PC-9 (cell line): ENCODE data around the gene ACE2. TPM values are rescaled to one million over a fixed set of nuclear protein-coding genes. Genes with fewer than 3 reads are reported as not detected.

ENCODE experiments used
- BruUV-seq: library from RNA; stranded (reverse); fragments of 400-500 nt; replicated peaks from 2 replicates; lab custom pipeline; 2021; lab: Mats Ljungman, UMichigan
- CTCF ChIA-PET: fragments of 300-600 bp; sonication (Branson Sonifier 250); formaldehyde crosslinking; loops from one replicate; lab custom pipeline; 2022; ENCODE audit warnings: antibody characterized with exemption; lab: Charles Lee
- POLR2A ChIA-PET: fragments of 300-600 bp; sonication (Branson Sonifier 250); formaldehyde crosslinking; loops from one replicate; lab custom pipeline; 2022; ENCODE audit warnings: antibody characterized with exemption; ENCODE audit not compliant: unreplicated experiment; lab: Charles Lee
- DNase-seq, 2 experiments: peaks; one replicate each; pipeline versions ENCODE4 v3.0.0 to v3.0.0-alpha.2; 2015 to 2022; ENCODE audit warnings: mixed read lengths in 1 of 2
- H2AFZ ChIP-seq: fragments of 200-600 bp; sonication (generic); 2 replicates; pipeline ENCODE4 v1.8.1; 2017; ENCODE audit warnings: antibody characterized with exemption
- H3F3A ChIP-seq: fragments of 200-600 bp; sonication (generic); 2 replicates; pipeline ENCODE4 v1.8.1; 2017; ENCODE audit warnings: antibody characterized with exemption, mild to moderate bottlenecking, low read depth; ENCODE audit not compliant: insufficient read depth
- H3K27ac ChIP-seq: fragments of 200-600 bp; sonication (generic); 2 replicates; pipeline ENCODE4 v1.6.1; 2016; ENCODE audit warnings: mixed run types
- H3K27me3 ChIP-seq: fragments of 200-600 bp; sonication (generic); 2 replicates; pipeline ENCODE4 v1.6.1; 2016; ENCODE audit warnings: low read depth, mixed run types; ENCODE audit not compliant: insufficient read depth
- H3K36me3 ChIP-seq: fragments of 200-600 bp; sonication (generic); 2 replicates; pipeline ENCODE4 v1.6.1; 2016; ENCODE audit warnings: low read depth, mixed run types
- H3K4me1 ChIP-seq: fragments of 200-600 bp; sonication (generic); replicated peaks from 2 replicates; pipeline ENCODE4 v1.6.1; 2016; ENCODE audit warnings: mixed run types; ENCODE audit not compliant: insufficient read depth
- H3K4me2 ChIP-seq: fragments of 200-600 bp; sonication (generic); 2 replicates; pipeline ENCODE4 v1.6.1; 2017; ENCODE audit warnings: mixed run types
- H3K4me3 ChIP-seq: fragments of 200-600 bp; sonication (generic); 2 replicates; pipeline ENCODE4 v1.6.1; 2016; ENCODE audit warnings: mixed run types
- H3K79me2 ChIP-seq: fragments of 200-600 bp; sonication (generic); 2 replicates; pipeline ENCODE4 v1.6.1; 2017; ENCODE audit warnings: low read depth, mixed run types
- H3K9me2 ChIP-seq: fragments of 200-600 bp; sonication (generic); 2 replicates; pipeline ENCODE4 v1.8.1; 2017; ENCODE audit warnings: mild to moderate bottlenecking; ENCODE audit not compliant: insufficient read depth
- H3K9me3 ChIP-seq: fragments of 200-600 bp; sonication (generic); 2 replicates; pipeline ENCODE4 v1.8.1; 2016; ENCODE audit warnings: low read depth; ENCODE audit not compliant: insufficient read depth
- H4K20me1 ChIP-seq: fragments of 200-600 bp; sonication (generic); 2 replicates; pipeline ENCODE4 v1.8.1; 2017; ENCODE audit not compliant: insufficient read depth
- EZH2 ChIP-seq: fragments of 200-600 bp; sonication (generic); IDR thresholded peaks from 2 replicates; pipeline ENCODE4 v1.8.0; 2017; ENCODE audit warnings: antibody characterized with exemption, low read depth
- intact Hi-C: fragments of 100-400 bp; cut with micrococcal nuclease; formaldehyde crosslinking; loops from one replicate; pipeline ENCODE4 v1.10.0; 2022; ENCODE audit not compliant: unreplicated experiment
- total RNA-seq: library from RNA; stranded (reverse); gene quantifications from 2 replicates; pipeline ENCODE4 v1.2.3, GENCODE V29; 2021
- TF ChIP-seq, protein P1 (sequence below): fragments of 200-600 bp; sonication (generic); conservative IDR thresholded peaks from 2 replicates; pipeline ENCODE4 v1.6.1; 2017; ENCODE audit warnings: mixed run types, antibody characterized with exemption, mild to moderate bottlenecking, moderate library complexity

ACE2 gene
- total RNA-seq, 1 experiment from 2014 or later: 3.4 TPM

DNA sequence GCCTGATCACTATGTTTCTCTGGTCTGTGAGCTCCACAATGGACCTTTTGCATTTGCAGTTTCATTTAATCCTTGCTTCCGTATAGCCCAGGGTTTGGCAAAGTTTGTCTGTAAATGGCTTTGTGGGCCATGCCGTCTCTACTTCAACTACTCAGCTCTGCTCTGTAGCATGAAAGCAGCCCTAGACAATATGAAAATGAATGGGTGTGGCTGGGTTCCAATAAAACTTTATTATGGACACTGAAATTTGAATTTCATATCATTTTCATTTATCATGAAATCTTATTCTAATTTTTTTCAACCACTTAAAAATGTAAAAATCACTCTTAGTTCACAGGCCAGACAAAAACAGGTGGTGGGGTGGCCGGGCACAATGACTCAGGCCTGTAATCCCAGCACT is 41.5 kb downstream of the ACE2 start:
- intact Hi-C loops: no loop called here
- H3F3A ChIP-seq: no peaks in the 10 kb centered on the region
- H3K4me2 ChIP-seq: no peak overlapping the region
- H3K36me3 ChIP-seq: no peaks in the 10 kb centered on the region
- no peak overlapping the region for H3K27ac ChIP-seq
- no peak overlapping the region for H3K4me3 ChIP-seq
- H3K9me2 ChIP-seq: no peaks in the 10 kb centered on the region
- no peak for DNase-seq
- TF ChIP-seq, protein P1, sequence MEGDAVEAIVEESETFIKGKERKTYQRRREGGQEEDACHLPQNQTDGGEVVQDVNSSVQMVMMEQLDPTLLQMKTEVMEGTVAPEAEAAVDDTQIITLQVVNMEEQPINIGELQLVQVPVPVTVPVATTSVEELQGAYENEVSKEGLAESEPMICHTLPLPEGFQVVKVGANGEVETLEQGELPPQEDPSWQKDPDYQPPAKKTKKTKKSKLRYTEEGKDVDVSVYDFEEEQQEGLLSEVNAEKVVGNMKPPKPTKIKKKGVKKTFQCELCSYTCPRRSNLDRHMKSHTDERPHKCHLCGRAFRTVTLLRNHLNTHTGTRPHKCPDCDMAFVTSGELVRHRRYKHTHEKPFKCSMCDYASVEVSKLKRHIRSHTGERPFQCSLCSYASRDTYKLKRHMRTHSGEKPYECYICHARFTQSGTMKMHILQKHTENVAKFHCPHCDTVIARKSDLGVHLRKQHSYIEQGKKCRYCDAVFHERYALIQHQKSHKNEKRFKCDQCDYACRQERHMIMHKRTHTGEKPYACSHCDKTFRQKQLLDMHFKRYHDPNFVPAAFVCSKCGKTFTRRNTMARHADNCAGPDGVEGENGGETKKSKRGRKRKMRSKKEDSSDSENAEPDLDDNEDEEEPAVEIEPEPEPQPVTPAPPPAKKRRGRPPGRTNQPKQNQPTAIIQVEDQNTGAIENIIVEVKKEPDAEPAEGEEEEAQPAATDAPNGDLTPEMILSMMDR: no peak
- no peak for TF ChIP-seq EZH2
- H3K4me1 ChIP-seq: no peaks in the 10 kb centered on the region
- CTCF ChIA-PET: no interaction called here
- no TSS peak for BruUV-seq
- no peaks in the 10 kb centered on the region for H3K27me3 ChIP-seq
- H2AFZ ChIP-seq: no peak overlapping the region
- no peaks in the 10 kb centered on the region for H3K79me2 ChIP-seq
- H4K20me1 ChIP-seq: no peaks in the 10 kb centered on the region
- no peaks in the 10 kb centered on the region for H3K9me3 ChIP-seq
- POLR2A ChIA-PET: no interaction called here

- no peak for DNase-seq
- TF ChIP-seq, protein P1: no peak
- TF ChIP-seq EZH2: no peak
Observed at GRCh38 chrX:15549189-15550012, 51.4 kb downstream of the ACE2 start.

DNA sequence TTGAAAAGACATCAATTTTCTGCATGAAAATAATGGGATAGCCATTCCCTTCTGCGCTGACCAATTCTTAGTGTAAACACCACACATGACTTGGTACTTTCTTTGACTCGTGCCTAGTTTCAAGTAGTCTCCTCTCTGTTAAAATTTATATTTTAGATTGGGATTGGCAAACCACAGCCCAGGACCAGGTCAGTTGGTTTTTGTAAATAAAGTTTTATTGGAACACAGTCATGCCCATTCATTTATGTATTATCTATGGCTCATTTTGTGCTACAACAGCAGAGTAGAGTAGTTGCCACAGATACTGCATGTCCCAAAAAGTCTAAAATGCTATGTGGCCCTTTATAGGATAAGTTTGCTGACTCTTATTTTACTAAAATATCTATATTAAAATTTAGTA is 53.4 kb downstream of the ACE2 start:
- Histone ChIP-seq H2AFZ (no peak overlapping the region), H3K4me1 (no peaks in the 10 kb centered on the region), H3K79me2 (no peaks in the 10 kb centered on the region), H3F3A (no peaks in the 10 kb centered on the region), H3K4me3 (no peak overlapping the region), H3K9me3 (no peaks in the 10 kb centered on the region), H3K27me3 (no peaks in the 10 kb centered on the region), H4K20me1 (no peaks in the 10 kb centered on the region), H3K27ac (no peak overlapping the region), H3K4me2 (no peak overlapping the region), H3K9me2 (no peaks in the 10 kb centered on the region), H3K36me3 (no peaks in the 10 kb centered on the region)
- DNase-seq: no peak
- intact Hi-C loops: no loop called here
- TF ChIP-seq EZH2: no peak
- TF ChIP-seq, protein P1: no peak
- ChIA-PET POLR2A (no interaction called here), CTCF (no interaction called here)
- BruUV-seq: no TSS peak

More at GRCh38 chrX:15549189-15550012, 51.4 kb downstream of the ACE2 start:
- no peaks in the 10 kb centered on the region for H3F3A ChIP-seq
- POLR2A ChIA-PET: no interaction called here
- H3K4me3 ChIP-seq: no peak overlapping the region
- no peak overlapping the region for H3K4me2 ChIP-seq
- no peaks in the 10 kb centered on the region for H3K4me1 ChIP-seq
- H3K27me3 ChIP-seq: no peaks in the 10 kb centered on the region
- no peaks in the 10 kb centered on the region for H3K79me2 ChIP-seq
- H3K27ac ChIP-seq: no peak overlapping the region
- no peaks in the 10 kb centered on the region for H3K9me2 ChIP-seq
- intact Hi-C loops: no loop called here
- no peak overlapping the region for H2AFZ ChIP-seq
- CTCF ChIA-PET: no interaction called here
- no peaks in the 10 kb centered on the region for H3K9me3 ChIP-seq
- no peaks in the 10 kb centered on the region for H3K36me3 ChIP-seq
- no peaks in the 10 kb centered on the region for H4K20me1 ChIP-seq
- no TSS peak for BruUV-seq
